ENCODE results near the gene PPIL1.
A peak's percentile ranks its signal among the peaks of the same experiment; 100 is the strongest.
"Not testable (repeated sequence)": the region's sequence is repeated elsewhere in the genome, so short reads cannot be mapped to it uniquely, and the experiment has no call there.

PPIL1 gene

DNA sequence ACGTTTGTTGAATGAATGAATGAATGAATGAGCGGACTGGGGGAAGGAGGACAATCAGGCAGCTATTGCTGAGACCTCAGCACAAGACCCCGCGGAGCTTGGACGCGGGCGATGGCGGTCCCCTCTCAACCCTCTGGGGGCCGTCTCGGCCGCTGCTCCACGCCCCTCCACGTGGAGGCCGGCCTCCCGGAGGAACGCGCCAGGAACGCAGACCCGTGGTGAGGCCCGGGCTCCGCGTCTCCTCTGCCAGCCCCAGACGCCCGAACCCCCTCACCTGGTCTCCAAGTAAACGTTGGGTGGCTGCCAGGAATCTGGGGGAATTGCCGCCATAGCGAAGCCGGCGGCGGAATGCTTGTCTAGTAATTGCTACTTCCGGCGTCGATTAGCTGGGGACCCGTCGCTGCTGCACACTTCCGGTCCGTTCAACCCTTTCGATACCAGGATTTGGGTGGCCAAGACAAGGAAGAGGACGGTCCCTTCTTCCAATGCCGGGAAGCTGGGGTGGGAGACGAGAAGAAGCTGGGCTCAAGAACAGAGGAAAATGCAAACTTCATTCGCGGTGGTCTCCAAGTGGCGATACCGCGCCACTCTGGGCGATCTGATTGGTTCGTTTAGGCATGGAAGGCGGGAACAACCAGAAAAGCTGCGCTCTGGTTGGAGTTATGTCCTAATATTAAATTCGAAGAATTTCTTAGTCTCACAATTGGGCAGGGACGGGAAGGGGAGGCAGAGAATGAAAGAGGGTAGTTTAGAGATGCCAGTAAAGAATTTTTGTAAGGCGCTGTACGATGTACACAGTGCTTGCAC is at the start of gene PPIL1:
TSS of gene PPIL1 (minus strand) at position 361 of the 807 bp plus-strand sequence. CDS start at position 330, 31 bp downstream.
- peak; percentile 70 to 75 for DNase-seq (ENCODE audit: low read depth in 1 of 2, low spot score in 1 of 2)

DNA sequence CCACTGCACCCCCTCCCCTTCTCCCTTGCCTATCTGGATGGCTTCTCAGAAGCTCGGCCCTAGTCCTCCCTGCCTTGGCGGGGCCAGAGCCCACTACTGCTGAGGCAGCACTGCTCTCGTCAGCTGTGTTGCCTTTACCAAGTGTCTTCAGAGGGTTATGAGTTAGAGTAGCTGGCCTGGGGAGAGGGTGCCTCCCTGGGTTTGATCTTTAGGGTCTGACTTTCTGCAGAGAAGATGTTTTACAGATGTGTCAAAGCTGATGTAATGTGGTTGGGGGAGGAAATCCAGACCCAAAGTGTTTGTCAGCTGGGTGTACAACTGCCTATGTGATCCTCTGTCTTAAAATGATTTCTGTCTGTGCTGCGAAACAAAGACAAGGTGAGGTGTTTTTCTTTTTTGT is 49.5 kb upstream of the PPIL1 start:
- DNase-seq (ENCODE audit: low read depth in 1 of 2, low spot score in 1 of 2) = no peak

DNA sequence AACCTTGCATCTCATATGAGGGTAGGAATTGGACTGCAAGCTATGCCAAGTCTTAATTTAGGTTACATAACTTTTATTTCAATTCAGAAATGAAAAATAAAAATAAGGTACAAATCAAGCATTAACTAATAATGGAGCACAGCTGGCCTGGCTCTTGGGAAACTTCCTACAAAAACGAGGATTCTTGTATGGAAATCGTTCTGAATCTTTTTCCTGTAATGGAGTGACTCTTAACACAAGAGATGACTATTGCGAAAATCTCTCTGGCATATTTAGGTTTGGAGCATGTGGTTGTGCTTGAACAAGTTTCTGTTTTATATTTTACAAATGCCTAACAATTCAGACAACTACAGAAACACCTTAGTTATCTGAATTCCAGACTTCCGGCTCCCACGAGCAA is 45.9 kb upstream of the PPIL1 start:
- no peak for DNase-seq (ENCODE audit: low read depth in 1 of 2, low spot score in 1 of 2)

DNA sequence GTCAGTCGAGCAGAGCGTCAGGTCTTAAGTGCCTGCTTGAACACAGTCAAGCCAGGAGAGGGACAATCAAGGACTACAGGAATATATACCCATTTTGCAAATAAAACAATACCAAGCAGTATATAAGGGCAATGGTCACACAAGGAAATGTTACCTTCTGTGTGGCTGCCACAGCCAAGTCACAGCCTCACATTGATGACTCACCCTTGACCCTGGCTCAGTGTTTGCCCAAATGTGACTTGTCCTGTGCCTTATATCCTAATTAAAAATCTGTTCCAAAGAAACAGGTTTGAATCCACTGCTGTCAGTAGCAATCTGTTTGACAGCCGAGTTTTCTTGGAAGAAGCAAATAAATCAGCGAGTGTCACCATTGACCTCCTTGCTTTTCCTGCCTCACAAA is 45.4 kb upstream of the PPIL1 start:
- no peak for DNase-seq (ENCODE audit: low read depth in 1 of 2, low spot score in 1 of 2)

DNA sequence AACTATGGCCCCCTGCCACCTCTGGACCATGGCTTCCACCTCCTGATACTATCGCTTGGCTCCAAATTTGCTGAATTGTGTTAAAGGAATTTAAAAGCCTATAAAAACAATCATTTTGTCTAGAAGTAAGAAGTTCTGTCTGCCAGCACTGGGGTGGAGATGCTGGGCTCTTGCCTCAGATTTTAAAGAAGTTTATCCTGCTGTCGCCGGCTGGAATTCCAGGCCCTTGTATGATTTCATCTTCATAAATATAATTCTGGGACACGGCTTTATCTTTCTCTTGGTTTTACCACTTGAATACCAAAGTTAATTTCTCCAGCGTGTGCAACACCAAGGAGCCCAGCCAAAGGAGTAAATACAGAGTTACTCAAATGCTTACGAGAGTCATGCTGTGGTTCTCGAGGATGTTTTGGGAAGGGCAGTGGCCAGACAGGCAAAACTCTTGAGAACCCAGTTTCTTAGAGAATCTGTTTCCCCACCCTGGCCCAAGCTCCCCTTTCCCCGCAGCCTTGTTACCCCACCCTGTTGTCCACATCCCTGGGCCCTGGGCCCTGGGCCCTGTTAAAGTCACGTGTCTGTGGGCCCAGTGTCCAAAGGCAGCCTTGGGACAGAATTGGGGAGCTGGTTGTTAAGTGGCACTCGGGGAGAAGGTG is 43.1 kb upstream of the PPIL1 start:
- no peak for DNase-seq (ENCODE audit: low read depth in 1 of 2, low spot score in 1 of 2)

DNA sequence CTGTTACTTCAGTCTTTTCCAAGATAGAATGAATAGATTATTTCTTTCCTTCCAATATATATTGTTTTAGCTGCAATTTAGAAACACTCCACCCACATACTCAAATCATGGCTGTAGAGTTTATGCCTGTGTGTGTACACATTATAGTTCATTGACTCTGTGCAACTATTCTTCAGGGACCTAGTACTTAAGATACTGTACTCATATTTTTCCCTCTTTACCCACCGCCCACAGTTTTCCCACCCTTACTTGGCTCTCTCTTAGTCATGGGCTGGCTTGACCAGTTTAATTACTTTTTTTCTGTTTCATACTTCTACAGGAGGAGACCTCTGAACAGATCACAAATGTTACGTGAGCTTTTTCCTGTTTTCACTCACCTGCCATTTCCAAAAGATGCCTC is 41.5 kb upstream of the PPIL1 start:
- no peak for DNase-seq (ENCODE audit: low read depth in 1 of 2, low spot score in 1 of 2)

DNA sequence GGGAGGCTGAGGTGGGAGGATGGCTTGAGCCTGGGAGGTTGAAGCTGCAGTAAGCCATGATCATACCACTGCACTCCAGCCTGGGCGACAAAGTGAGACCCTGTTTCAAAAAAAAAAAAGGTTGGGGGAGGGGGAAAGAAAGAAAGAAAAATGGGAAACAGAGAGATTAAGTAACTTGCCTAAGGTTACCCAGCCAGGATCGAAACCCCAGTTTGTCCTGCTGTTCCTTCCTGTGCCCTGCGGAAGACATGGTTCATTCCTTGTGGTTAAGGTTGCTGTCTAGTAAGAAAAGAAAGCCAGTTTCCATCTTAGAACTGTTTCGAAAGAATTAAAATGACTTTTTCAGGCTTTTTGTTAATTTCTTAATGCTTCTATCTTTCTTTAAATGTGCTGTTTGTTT is 41.0 kb upstream of the PPIL1 start:
- DNase-seq (ENCODE audit: low read depth in 1 of 2, low spot score in 1 of 2) = no peak

DNA sequence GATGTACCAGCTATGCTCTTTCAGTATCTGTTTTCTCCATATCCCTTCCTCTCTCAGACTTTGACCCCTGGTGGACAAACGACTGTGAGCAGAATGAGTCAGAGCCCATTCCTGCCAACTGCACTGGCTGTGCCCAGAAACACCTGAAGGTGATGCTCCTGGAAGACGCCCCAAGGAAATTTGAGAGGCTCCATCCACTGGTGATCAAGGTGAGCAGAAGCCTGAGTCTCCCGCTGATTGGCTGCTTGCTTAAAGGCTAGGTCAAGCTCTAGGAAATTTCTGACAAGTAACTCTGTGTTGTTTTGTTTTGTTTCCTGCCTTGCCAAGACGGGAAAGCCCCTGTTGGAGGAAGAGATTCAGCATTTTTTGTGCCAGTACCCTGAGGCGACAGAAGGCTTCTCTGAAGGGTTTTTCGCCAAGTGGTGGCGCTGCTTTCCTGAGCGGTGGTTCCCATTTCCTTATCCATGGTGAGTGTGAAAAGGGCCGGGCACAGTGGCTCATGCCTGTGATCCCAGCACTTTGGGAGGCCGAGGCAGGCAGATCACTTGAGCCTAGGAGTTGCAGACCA is 39.7 kb upstream of the PPIL1 start:
- no peak for DNase-seq (ENCODE audit: low read depth in 1 of 2, low spot score in 1 of 2)

DNA sequence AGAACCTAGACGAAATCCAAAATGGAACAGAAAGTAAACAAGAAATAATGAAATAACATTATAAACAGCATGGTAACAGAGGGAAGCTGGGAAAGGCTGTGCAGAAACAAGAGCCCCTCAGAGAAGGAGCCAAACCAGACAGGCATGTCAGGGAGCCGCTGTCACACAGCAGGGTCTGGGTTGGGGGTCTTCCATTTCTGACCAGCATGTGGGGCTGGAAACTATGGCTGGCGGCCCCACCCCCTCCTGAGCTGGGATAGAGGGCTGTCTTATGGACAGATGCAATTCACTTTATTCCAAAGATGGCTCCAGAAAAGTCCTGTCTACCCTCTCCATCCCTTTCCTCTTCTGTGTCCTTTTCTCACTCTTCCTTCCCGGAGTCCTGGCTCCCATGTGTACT is 38.5 kb upstream of the PPIL1 start:
- no peak for DNase-seq (ENCODE audit: low read depth in 1 of 2, low spot score in 1 of 2)

DNA sequence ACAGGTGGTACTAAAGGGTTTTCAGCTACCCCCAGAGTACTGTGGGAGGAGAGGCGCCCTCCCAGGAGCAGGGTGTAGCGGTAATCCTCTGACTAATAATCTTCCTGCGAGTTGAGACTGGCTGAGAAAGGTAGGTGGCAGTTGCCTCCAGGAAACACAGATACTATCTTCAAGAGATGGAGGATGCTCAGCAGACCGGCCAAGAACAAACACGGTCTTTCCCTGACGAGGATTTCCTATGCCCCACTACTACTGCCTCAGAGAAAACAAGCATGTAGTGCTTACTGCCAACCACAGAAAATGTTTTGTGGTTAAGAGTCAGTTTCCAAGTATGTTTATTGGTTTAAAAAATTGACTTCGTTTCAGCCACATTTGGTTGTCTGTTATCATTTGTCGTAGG is 38.0 kb upstream of the PPIL1 start:
- peak in 1 of 2 donors; percentile 46 for DNase-seq (ENCODE audit: low read depth in 1 of 2, low spot score in 1 of 2)

DNA sequence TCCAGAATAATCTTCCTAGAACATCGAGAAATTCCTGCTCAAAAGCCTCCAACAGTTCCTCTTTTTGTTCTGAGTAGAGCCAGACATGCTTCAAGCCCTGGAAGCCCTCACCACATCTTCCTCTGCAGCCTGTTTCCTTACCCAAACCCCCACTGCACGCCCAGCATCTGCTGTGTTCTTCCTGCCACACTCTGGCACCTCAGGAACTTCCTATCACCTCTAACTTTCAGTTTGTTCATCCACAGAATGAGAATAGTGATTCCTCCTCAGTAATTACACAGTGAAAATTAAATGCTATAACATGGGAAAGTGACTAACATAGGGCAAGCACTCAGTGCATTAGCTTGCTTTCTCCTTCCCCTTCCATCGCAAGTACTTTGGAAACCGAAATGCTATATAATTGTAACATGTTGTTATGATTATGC is 37.4 kb upstream of the PPIL1 start:
- DNase-seq (ENCODE audit: low read depth in 1 of 2, low spot score in 1 of 2) = no peak

DNA sequence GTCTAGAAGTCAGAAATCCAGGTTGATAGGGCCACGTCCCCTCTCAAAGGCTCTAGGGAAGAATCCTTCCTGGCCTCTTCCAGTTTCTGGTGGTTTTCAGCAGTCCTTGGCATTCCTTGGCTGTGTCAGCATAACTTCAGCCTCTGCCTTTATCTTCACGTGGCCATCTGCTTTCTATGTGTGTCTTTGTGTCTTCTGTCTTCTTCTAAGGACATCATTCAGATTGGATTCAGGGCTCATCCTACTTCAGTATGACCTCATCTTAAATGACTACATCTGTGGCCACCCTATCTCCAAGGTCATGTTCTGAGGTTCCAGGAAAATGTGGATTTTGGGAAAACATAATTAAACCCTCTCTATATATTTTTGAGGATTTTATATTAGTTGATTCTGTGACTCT is 34.1 kb upstream of the PPIL1 start:
- DNase-seq (ENCODE audit: low read depth in 1 of 2, low spot score in 1 of 2) = no peak

DNA sequence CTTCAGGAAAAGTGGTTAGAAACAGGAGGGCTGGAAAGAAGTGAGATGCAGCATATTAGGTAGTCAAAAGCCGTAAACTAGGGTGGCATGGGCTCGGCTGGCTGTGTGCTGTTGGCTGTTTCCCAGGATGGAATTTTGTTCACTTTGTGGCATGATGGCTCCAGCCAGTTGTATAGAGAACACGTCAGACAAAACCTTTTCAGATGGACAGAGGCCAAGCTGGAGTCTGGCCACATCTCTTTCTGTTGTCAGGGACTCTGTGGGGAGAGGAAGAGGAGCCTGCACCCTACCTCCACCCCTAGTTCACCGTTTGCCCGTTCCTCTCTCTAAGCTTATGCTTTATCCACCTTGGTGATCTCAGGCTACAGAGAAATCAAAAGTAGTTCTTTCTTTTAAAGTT is 33.2 kb upstream of the PPIL1 start:
- DNase-seq (ENCODE audit: low read depth in 1 of 2, low spot score in 1 of 2) = no peak

DNA sequence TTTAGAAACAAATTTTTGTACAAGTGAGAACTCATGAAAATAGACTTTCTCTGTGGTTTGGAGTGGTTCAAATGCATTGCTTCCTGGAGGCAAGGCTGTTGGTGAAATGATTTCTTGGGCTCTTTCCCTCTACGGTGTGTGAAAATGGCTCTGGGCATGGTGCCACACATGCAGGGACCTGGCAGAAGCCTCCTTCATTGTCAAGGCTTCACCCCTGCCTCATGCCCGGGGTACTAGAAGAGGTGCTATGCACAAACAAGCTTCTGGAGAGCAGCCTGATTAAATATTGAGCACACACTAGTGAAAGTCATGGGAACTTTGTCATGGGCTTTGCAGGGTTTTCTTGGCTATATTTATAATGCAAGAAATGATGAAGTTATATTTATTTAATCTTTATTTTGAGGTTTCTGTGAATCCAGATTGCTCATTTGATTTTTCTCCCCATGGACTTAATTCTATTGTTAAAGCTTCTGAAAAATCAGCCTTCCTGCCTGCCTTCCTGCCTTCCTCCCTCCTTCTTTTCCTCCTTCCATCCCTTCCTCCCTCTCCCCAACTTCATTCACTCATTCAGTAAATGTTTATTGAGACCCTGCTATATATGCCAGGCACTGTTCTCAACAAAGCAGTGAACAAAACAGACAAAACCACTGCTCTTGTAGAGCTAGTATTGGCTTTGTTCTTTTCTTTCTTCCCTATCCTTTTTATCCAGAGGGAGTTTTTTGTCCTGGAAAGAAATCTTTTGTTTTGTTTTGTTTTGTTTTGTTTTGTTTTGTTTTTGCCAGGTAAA is 32.1 kb upstream of the PPIL1 start:
- DNase-seq (ENCODE audit: low read depth in 1 of 2, low spot score in 1 of 2) = no peak

DNA sequence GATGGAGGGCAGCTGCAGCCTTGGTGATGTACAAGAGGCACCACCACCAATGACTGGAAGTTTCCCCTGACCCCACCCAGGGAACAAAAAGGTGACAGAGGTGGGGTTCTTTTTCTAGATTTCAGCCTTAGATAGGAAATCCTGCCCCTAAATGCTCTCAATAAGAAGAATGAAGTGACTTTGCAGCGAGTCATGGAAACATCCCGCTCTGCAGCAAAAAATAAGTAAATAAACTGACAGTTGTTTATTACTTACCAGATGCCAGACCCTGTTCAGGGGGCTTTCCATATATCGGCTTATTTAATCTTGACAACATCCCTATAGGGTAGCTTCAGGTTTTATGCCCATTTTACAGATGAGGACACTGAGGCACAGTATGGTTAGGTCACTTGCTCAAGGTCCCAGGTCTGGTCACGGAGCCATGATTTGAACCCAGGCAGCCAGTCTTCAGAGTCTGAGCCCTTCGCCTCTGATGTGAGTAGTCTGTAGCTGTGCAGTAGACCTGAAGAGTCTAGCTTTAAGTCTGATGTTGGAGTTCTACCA is 30.3 kb upstream of the PPIL1 start:
- DNase-seq (ENCODE audit: low read depth in 1 of 2, low spot score in 1 of 2) = no peak

DNA sequence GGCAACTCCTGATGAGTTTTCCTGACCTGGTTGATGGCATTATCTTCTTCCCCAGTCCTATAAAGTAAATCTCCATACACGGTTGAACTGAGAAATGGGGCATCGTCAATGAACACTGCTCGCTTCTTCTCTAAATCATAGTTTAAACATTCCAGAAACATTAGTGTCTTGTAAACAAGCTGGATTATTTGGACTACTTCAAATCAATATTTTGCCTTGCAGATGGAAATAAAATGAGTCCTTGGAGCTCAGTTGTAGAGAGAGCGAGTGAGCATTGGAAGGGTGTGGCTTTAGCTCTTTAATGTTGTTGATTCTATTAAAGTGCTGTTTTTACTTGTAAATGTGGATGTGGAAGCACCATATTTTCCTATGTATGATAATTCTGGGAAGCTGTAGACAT is 29.5 kb upstream of the PPIL1 start:
- no peak for DNase-seq (ENCODE audit: low read depth in 1 of 2, low spot score in 1 of 2)

DNA sequence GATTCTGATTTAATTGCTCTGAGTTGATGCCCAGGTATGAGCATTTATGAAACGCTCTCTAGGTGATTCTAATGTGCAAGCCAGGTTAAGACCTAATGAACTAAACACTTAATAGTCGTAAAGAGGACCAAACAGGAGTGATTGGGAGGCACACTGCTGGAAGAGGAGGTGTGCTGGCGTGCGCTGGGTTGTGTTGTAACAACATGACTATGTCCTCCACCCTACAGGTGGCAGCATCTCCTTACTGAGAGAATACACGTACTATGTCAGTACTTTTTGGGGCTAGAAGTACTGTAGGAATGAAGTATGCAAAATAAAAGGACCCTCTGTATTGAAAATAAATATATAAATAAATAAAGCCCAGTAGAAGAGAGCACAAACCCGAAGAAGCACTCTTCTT is 23.0 kb upstream of the PPIL1 start:
- DNase-seq (ENCODE audit: low read depth in 1 of 2, low spot score in 1 of 2) = no peak

DNA sequence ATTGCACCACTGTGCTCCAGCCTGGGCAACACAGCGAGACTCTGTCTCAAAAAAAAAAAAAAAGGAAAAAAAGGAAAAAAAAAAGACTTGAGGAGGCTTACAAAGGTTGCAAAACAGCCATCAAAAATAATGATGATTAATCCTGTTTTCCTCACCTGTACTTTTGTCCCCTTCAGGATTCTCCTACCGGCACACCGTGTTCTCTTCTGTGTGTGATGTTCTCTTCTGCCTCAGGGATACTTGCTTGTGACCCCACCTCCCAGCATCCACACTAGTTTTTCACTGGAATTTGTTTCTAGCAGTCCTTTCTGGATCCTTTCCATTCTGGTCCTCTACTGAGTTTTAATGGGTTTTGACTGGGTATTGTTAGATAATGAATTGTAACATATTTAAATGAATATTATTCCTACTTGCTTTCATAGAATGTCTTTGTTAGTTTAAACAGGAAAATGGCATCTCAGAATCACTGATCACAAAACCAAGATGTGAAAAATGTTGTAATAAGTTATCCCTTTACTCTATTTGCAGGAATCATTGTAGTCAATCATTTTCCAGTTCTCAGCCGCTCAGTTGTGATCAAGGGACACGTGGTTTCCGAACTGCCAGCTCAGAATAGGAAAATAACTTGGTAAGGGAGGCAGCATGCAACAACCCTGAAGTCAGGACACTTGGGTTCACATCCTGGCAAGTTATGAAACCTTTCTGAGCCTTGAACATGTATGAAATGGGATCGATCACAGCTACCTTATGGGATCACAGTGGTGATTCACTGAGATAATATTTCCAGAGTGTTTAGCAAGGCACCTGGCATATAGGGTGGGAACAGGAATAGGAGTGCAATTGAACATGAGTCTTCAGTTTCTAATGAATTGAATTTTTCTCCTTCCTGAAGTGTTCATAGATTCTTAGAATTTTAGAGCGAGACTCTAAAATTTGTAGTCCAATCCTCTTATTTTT is 19.7 kb upstream of the PPIL1 start:
- no peak for DNase-seq (ENCODE audit: low read depth in 1 of 2, low spot score in 1 of 2)

DNA sequence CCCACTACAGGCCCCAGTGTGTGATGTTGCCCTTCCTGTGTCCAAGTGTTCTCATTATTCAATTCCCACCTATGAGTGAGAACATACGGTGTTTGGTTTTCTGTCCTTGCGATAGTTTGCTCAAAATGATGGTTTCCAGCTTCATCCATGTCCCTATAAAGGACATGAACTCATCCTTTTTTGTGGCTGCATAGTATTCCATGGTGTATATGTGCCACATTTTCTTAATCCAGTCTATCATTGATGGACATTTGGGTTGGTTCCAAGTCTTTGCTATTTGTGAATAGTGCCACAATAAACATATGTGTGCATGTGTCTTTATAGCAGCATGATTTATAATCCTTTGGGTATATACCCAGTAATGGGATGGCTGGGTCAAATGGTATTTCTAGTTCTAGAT is 16.6 kb upstream of the PPIL1 start:
- DNase-seq (ENCODE audit: low read depth in 1 of 2, low spot score in 1 of 2) = not testable (repeated sequence)

DNA sequence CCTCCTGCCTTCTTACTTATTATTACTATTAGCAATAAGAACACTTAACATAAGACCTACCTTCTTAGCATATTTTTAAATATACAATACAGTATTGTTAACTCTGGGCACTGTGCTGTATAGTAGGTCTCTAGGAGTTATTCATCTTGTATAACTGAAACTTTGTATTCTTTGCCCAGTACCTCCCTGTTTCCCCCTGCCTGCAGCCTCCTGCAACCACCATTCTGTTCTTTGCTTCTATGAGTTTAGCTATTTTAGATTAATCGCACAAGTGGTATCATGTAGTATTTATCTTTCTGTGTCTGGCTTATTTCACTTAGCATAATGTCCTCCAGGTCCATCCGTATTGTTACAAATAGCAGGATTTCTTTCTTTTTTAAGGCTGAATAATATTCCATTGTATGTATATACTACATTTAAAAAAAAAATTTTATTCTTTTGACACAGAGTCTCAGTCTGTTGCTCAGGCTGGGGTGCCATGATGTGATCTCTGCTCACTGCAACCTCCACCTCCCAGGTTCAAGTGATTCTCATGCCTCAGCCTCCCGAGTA is 15.6 kb upstream of the PPIL1 start:
- no peak for DNase-seq (ENCODE audit: low read depth in 1 of 2, low spot score in 1 of 2)

Measured in activated T-helper 1 cell treated with anti-CD3 and anti-CD28 coated beads, Interleukin-2, amount 50 U/mL, for 16 hours (primary cell).